Effector memory CD8-positive, alpha-beta T cell (primary cell): ENCODE data around the gene SMAD7.
A peak's percentile ranks its signal among the peaks of the same experiment; 100 is the strongest.

Experiments used
- ATAC-seq: fragments of 150-1000 bp; cut with Tn5 transposase; replicated peaks from 2 replicates; pipeline ENCODE4 v1.10.0; 2021; ENCODE audit warnings: mild to moderate bottlenecking, moderate library complexity
- DNase-seq, 3 experiments: peaks; one replicate each; pipeline ENCODE4 v3.0.0; 2021
- H3K27ac Mint-ChIP-seq, 2 donors: one replicate each; pipeline ENCODE4 v1.8.0; 2022; ENCODE audit warnings: mild to moderate bottlenecking in 2 of 2, mixed read lengths in 2 of 2, moderate library complexity in 2 of 2
- H3K27me3 Mint-ChIP-seq, 2 donors: one replicate each; pipeline ENCODE4 v1.8.0; 2022; ENCODE audit warnings: mixed read lengths in 2 of 2
- H3K36me3 Mint-ChIP-seq: one replicate; pipeline ENCODE4 v1.8.0; 2022; ENCODE audit warnings: mild to moderate bottlenecking, moderate library complexity, mixed read lengths; ENCODE audit not compliant: insufficient read depth
- H3K4me1 Mint-ChIP-seq, 2 donors: one replicate each; pipeline ENCODE4 v1.8.0; 2022; ENCODE audit warnings: low read depth in 2 of 2, mixed read lengths in 2 of 2
- H3K4me3 Mint-ChIP-seq, 2 donors: one replicate each; pipeline ENCODE4 v1.8.0; 2022; ENCODE audit warnings: mild to moderate bottlenecking in 2 of 2, mixed read lengths in 2 of 2, moderate library complexity in 2 of 2
- H3K9me3 Mint-ChIP-seq, 2 donors: one replicate each; pipeline ENCODE4 v1.8.0; 2022; ENCODE audit warnings: mixed read lengths in 2 of 2

Gene SMAD7

GRCh38 chr18:48977914-48978313, 27.1 kb upstream of the SMAD7 start:
- Mint-ChIP-seq H3K9me3 (no peaks in the 10 kb centered on the region), H3K4me3 (no peak overlapping the region), H3K4me1 (peaks cover 13 to 15% of the 10 kb centered on the region in 2 donors), H3K36me3 (peaks cover 4% of the 10 kb centered on the region), H3K27ac (no peak overlapping the region), H3K27me3 (peaks cover 0 to 25% of the 10 kb centered on the region in 2 donors)
- ATAC-seq (no peak), DNase-seq (no peak)

- Mint-ChIP-seq H3K27me3 (peaks cover 0 to 15% of the 10 kb centered on the region in 2 donors), H3K4me1 (peaks cover 10 to 15% of the 10 kb centered on the region in 2 donors), H3K36me3 (peaks cover 4% of the 10 kb centered on the region), H3K9me3 (no peaks in the 10 kb centered on the region), H3K4me3 (peak overlapping the region; percentile 75 to 78), H3K27ac (peak overlapping the region; percentile 15 to 54)
- ATAC-seq (peak; percentile 85), DNase-seq (peak; percentile 40 to 71 (median 40))
Observed at GRCh38 chr18:48975817-48976649, 25.3 kb upstream of the SMAD7 start.

- Mint-ChIP-seq H3K27ac (no peak overlapping the region), H3K36me3 (peaks cover 4% of the 10 kb centered on the region), H3K4me1 (peaks cover 10 to 15% of the 10 kb centered on the region in 2 donors), H3K9me3 (no peaks in the 10 kb centered on the region), H3K27me3 (peaks cover 0 to 15% of the 10 kb centered on the region in 2 donors), H3K4me3 (peak overlapping the region; percentile 56 to 68)
- ATAC-seq = peak; percentile 16
- no peak for DNase-seq
Observed at GRCh38 chr18:48975120-48975816, 24.5 kb upstream of the SMAD7 start.

- DNase-seq (no peak), ATAC-seq (no peak)
- peaks cover 10 to 15% of the 10 kb centered on the region in 2 donors for H3K4me1 Mint-ChIP-seq
- H3K27ac Mint-ChIP-seq = no peak overlapping the region
- H3K27me3 Mint-ChIP-seq = peaks cover 0 to 8% of the 10 kb centered on the region in 2 donors
- no peaks in the 10 kb centered on the region for H3K9me3 Mint-ChIP-seq
- peaks cover 4% of the 10 kb centered on the region for H3K36me3 Mint-ChIP-seq
- peak overlapping the region; percentile 56 to 68 for H3K4me3 Mint-ChIP-seq
Observed at GRCh38 chr18:48974304-48975119, 23.7 kb upstream of the SMAD7 start.

GRCh38 chr18:48973731-48974130, 23.0 kb upstream of the SMAD7 start:
- H3K4me1 Mint-ChIP-seq = peaks cover 6 to 10% of the 10 kb centered on the region in 2 donors
- no peak overlapping the region for H3K4me3 Mint-ChIP-seq
- H3K27me3 Mint-ChIP-seq = peaks cover 0 to under 1% of the 10 kb centered on the region in 2 donors
- no peak for ATAC-seq
- DNase-seq = no peak
- H3K36me3 Mint-ChIP-seq = peaks cover 4% of the 10 kb centered on the region
- no peak overlapping the region for H3K27ac Mint-ChIP-seq
- no peaks in the 10 kb centered on the region for H3K9me3 Mint-ChIP-seq

GRCh38 chr18:48968412-48969215, 17.8 kb upstream of the SMAD7 start:
- H3K4me3 Mint-ChIP-seq = no peak overlapping the region
- H3K9me3 Mint-ChIP-seq = no peaks in the 10 kb centered on the region
- peaks cover 0 to 6% of the 10 kb centered on the region in 2 donors for H3K27me3 Mint-ChIP-seq
- no peaks in the 10 kb centered on the region for H3K4me1 Mint-ChIP-seq
- ATAC-seq (no peak), DNase-seq (no peak)
- no peak overlapping the region for H3K27ac Mint-ChIP-seq
- no peaks in the 10 kb centered on the region for H3K36me3 Mint-ChIP-seq

GRCh38 chr18:48967545-48967944, 16.8 kb upstream of the SMAD7 start:
- Mint-ChIP-seq H3K9me3 (no peaks in the 10 kb centered on the region), H3K27me3 (peaks cover 0 to 16% of the 10 kb centered on the region in 2 donors), H3K4me1 (peaks cover under 1 to 2% of the 10 kb centered on the region in 2 donors), H3K4me3 (no peak overlapping the region), H3K27ac (no peak overlapping the region), H3K36me3 (no peaks in the 10 kb centered on the region)
- ATAC-seq (no peak), DNase-seq (no peak)

- peaks cover 5% of the 10 kb centered on the region in 2 donors for H3K4me1 Mint-ChIP-seq
- H3K27me3 Mint-ChIP-seq = peaks cover 0 to 22% of the 10 kb centered on the region in 2 donors
- no peaks in the 10 kb centered on the region for H3K9me3 Mint-ChIP-seq
- no peak for DNase-seq
- no peak for ATAC-seq
- no peak overlapping the region for H3K27ac Mint-ChIP-seq
- no peak overlapping the region for H3K4me3 Mint-ChIP-seq
- no peaks in the 10 kb centered on the region for H3K36me3 Mint-ChIP-seq
Observed at GRCh38 chr18:48966523-48966922, 15.8 kb upstream of the SMAD7 start.

GRCh38 chr18:48963586-48964470, 13.1 kb upstream of the SMAD7 start:
- ATAC-seq = no peak
- peaks cover 6 to 32% of the 10 kb centered on the region in 2 donors for H3K27me3 Mint-ChIP-seq
- H3K9me3 Mint-ChIP-seq = no peaks in the 10 kb centered on the region

GRCh38 chr18:48962994-48963561, 12.3 kb upstream of the SMAD7 start:
- H3K9me3 Mint-ChIP-seq = no peaks in the 10 kb centered on the region
- peaks cover 6 to 32% of the 10 kb centered on the region in 2 donors for H3K27me3 Mint-ChIP-seq
- H3K36me3 Mint-ChIP-seq = no peaks in the 10 kb centered on the region
- ATAC-seq (peak; percentile 95), DNase-seq (no peak)
- no peak overlapping the region for H3K27ac Mint-ChIP-seq
- H3K4me3 Mint-ChIP-seq = no peak overlapping the region
- H3K4me1 Mint-ChIP-seq = peaks cover 5% of the 10 kb centered on the region in 2 donors

More at GRCh38 chr18:48963586-48964470, 13.1 kb upstream of the SMAD7 start:
- DNase-seq = no peak
- H3K27ac Mint-ChIP-seq = no peak overlapping the region
- H3K4me1 Mint-ChIP-seq = peaks cover 5% of the 10 kb centered on the region in 2 donors
- no peak overlapping the region for H3K4me3 Mint-ChIP-seq
- H3K36me3 Mint-ChIP-seq = no peaks in the 10 kb centered on the region

- no peaks in the 10 kb centered on the region for H3K36me3 Mint-ChIP-seq
- H3K4me3 Mint-ChIP-seq = no peak overlapping the region
- peaks cover 6 to 32% of the 10 kb centered on the region in 2 donors for H3K27me3 Mint-ChIP-seq
- DNase-seq (no peak), ATAC-seq (no peak)
- H3K9me3 Mint-ChIP-seq = no peaks in the 10 kb centered on the region
- H3K27ac Mint-ChIP-seq = no peak overlapping the region
- H3K4me1 Mint-ChIP-seq = peaks cover 5% of the 10 kb centered on the region in 2 donors
Observed at GRCh38 chr18:48962252-48962993, 11.7 kb upstream of the SMAD7 start.
